ENCODE data around the gene PDE7B.
"Not testable (repeated sequence)": the region's sequence is repeated elsewhere in the genome, so short reads cannot be mapped to it uniquely, and the experiment has no call there.

The PDE7B gene

DNA sequence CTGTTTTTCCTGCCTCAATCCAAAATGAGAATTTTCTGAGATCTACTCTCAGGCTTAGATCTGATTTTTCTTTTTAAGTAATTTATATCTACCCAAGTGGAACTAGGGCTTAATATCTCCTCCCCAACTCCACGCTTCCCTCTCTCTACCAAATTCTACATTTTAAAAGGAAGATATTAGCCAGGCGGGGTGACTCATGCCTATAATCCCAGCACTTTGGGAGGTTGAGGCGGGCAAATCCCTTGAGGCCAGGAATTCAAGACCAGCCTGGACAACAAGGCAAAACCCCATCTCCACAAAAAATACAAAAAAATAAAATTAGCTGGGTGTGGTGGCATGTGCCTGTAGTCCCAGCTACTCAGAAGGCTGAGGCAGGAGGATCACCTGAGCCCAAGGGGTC lies 337.6 kb downstream of the PDE7B start:
- no peak for DNase-seq (ENCODE audit: low spot score)

GRCh38 chr6:136191606-136192312 lies 340.3 kb downstream of the PDE7B start:
- no peak for DNase-seq (ENCODE audit: low spot score)

DNA sequence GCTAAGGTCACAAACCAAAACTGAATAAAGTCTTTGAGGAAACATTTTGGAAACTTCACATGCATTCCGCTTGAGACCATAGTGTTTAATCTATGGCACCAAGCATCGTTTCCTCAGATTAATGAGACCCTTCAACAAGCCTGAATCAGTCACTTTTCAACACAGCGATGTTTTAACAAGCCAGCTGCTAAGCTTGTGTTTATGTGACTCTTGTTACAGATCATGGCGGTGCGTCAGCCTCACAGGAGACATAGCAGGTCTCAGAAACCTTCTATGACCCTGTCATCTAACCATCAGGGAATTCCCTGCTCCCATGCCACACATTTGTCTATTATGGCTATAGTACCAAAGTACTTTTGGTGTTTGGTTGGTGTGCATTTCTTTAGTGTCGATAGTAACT lies 341.4 kb downstream of the PDE7B start:
- no peak for DNase-seq (ENCODE audit: low spot score)

DNA sequence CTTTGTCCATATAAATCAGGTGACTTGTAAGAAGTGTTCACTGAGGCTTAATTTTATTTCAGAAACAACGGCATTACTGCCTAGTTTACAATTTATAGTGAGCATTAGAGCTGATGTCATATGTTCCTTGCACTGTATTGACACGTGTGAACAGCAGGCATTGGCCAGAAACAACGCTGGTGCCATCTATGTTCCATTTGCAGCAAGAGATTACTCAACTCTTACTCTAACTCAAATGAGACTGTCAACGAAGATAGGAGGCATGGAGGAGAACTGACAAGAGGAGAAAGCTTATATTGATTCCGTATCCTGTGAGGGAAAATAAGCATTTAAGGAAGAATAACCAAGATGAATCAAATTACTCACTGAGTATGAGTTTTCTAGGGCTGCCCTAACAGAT lies 350.2 kb downstream of the PDE7B start:
- DNase-seq (ENCODE audit: low spot score) = no peak

- no peak for DNase-seq (ENCODE audit: low spot score)
These were observed 357.3 kb downstream of the PDE7B start for GRCh38 chr6:136208783-136209182.

DNA sequence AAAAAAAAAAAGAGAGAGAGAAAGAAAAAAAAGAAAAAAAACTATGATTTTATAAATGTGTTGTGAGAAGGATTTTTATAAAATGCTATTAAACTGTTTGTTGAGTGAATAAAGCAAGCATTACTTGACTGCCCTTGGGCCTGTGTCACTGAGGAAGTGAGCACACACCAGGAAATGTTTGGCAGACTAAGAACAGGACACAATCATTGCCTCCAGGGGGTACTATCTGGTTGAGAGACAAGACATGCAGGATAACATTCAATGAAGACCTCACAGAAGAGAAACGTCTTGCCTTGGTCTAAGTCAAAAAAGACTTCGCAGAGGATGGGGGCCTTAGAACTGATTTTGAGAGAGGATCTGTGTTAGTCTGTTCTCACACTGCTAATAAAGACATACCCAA lies 358.0 kb downstream of the PDE7B start:
- no peak for DNase-seq (ENCODE audit: low spot score)

- no peak for DNase-seq (ENCODE audit: low spot score)
These were observed 359.1 kb downstream of the PDE7B start for GRCh38 chr6:136210398-136211165.

- no peak for DNase-seq (ENCODE audit: low spot score)
These were observed 361.1 kb downstream of the PDE7B start for GRCh38 chr6:136212608-136213007.

- no peak for DNase-seq (ENCODE audit: low spot score)
These were observed 361.6 kb downstream of the PDE7B start for GRCh38 chr6:136213012-136213539.

- no peak for DNase-seq (ENCODE audit: low spot score)
These were observed 362.4 kb downstream of the PDE7B start for GRCh38 chr6:136213853-136214252.

DNA sequence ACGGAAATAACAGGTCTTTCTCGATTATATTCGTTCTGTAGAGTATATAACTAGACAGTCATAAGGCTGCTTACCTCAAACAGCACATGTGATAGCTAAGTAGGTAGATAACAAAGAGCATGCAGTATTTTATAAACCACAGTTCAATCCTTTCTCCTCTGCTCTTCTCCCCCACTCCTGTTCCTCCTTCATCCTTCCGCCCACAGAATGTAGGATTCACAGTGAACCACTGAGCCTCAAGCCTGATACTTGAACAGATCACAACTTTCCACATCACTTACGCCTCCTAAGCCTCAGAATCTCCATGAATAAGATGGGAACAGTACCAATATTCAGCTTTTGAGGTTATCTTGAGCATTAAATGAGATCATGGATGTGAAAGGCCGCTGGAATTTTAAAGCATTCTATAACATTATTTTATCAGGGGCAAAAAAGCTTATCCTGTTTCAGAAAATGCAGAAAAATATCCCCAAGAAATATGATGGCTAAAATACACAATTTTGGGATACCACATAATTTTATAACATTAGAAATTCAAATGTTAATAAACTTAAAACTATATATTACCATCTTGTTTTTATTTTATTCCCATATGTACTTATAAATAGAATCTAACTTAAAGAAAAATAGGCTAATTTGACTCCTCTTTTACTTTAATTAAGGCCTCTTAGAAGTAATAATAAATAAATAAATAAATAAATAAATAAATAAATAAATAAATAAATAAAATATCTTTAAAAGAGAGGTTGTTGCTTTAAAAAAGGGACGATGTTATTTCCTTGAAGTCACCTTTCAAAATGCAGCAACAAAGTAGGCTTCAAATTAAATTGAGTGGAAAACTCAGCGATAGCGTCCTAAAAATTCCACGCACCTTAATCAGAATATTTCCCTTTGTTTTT lies 365.3 kb downstream of the PDE7B start:
- no peak for DNase-seq (ENCODE audit: low spot score)

- not testable (repeated sequence) for DNase-seq (ENCODE audit: low spot score)
These were observed 373.5 kb downstream of the PDE7B start for GRCh38 chr6:136224974-136225373.

GRCh38 chr6:136225496-136225895 lies 374.0 kb downstream of the PDE7B start:
- no peak for DNase-seq (ENCODE audit: low spot score)

GRCh38 chr6:136226027-136226673 lies 374.6 kb downstream of the PDE7B start:
- DNase-seq (ENCODE audit: low spot score) = peak; percentile 76

- no peak for DNase-seq (ENCODE audit: low spot score)
These were observed 375.3 kb downstream of the PDE7B start for GRCh38 chr6:136226674-136227377.

- no peak for DNase-seq (ENCODE audit: low spot score)
These were observed 377.3 kb downstream of the PDE7B start for GRCh38 chr6:136228814-136229213.

DNA sequence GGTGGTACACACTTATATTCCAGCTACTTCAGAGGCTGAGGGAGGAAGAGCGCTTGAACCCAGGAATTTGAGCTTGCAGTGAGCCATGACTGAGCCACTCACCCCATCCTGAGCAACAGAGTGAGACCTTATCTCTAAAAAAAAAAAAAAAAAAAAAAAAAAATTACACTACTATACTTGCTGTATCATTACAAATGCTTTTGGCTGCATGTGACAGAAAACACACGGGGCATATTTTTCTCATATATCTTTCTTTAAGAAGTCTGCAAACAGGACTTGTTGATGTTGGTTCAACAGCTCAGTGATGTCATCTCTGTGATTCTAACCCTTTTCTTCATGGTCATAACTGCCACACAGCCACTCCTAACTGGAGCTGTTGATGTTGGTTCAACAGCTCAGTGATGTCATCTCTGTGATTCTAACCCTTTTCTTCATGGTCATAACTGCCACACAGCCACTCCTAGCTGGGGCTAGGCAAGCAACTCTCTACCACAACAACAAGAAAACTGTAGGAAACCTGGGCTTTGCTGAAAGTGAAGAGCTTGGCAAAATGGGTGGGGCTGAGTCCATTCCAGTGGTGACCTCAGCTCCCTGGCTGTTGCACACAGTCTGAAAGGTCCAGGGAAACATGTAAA lies 378.8 kb downstream of the PDE7B start:
- DNase-seq (ENCODE audit: low spot score) = peak; percentile 66

DNA sequence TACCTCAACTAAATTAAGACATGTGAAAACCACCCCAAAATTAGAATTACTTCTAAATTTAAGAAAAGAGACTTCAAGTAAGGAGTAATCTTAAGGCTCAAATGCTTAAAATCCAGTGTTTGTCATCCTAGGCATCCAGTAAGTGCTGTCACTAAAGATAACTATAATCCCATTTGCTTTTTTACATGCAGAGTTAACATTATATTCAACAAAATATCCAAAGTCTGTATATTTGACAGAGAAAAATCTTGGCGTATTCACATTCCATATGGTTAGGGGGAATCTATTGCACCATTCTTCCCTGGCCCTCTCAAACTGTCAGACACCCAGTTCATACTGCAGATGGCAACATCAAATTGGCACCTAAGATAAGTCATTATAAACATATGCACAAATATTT lies 381.2 kb downstream of the PDE7B start:
- DNase-seq (ENCODE audit: low spot score) = no peak

DNA sequence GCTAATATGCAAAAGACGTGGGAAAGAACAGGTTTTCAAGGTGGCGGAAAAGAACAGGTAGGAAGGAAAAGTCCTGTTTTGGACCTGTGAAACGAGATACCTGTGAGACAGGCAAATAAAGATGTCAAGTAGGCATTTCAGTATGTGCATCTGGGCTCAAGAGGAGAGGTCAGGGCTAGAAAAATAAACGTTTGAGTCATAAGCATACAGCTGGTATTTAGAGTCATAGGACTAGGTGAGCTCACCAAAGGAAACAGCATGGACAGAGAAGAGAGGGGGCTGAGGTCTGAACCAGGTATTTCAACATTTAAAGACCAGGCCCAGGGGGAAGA lies 383.7 kb downstream of the PDE7B start:
- no peak for DNase-seq (ENCODE audit: low spot score)

- no peak for DNase-seq (ENCODE audit: low spot score)
These were observed 385.2 kb downstream of the PDE7B start for GRCh38 chr6:136236466-136237293.

All from AG20443 (cell line).